SU-DHL-6 (cell line): ENCODE results near the gene ARAP1.

ENCODE experiments used
- H2AFZ ChIP-seq: fragments of 200-600 bp; sonication (generic); 2 replicates; pipeline ENCODE4 v1.6.1; 2014; ENCODE audit warnings: low read depth, mild to moderate bottlenecking, moderate library complexity, mixed read lengths, antibody characterized with exemption, low read length; ENCODE audit not compliant: severe bottlenecking
- H3F3A ChIP-seq: fragments of 200-600 bp; shearing (Covaris generic); 2 replicates; pipeline ENCODE4 v1.6.0; 2016; ENCODE audit warnings: antibody characterized with exemption, mild to moderate bottlenecking; ENCODE audit not compliant: insufficient read depth
- H3K27ac ChIP-seq: fragments of 200-600 bp; sonication (generic); 2 replicates; pipeline ENCODE4 v1.5.1; 2016; ENCODE audit warnings: low read depth, mild to moderate bottlenecking, low read length, moderate library complexity, mixed read lengths
- H3K27me3 ChIP-seq: fragments of 200-600 bp; sonication (generic), shearing (Covaris generic); 2 replicates; pipeline ENCODE4 v1.6.0; 2014; ENCODE audit warnings: mild to moderate bottlenecking, low read length
- H3K36me3 ChIP-seq: fragments of 200-600 bp; sonication (generic); 2 replicates; pipeline ENCODE4 v1.6.1; 2014; ENCODE audit warnings: mild to moderate bottlenecking, low read length, mixed read lengths
- H3K4me2 ChIP-seq: fragments of 300-600, 200-600 bp; shearing (Covaris generic), sonication (generic); 2 replicates; pipeline ENCODE4 v1.6.0; 2014; ENCODE audit warnings: low read length, low read depth, mild to moderate bottlenecking; ENCODE audit not compliant: poor library complexity, severe bottlenecking
- H3K4me3 ChIP-seq: fragments of 200-600 bp; sonication (generic); 2 replicates; pipeline ENCODE4 v1.5.1; 2014; ENCODE audit warnings: antibody characterized with exemption, low read length, mild to moderate bottlenecking, mixed read lengths; ENCODE audit not compliant: insufficient read depth, poor library complexity, severe bottlenecking
- H3K79me2 ChIP-seq: fragments of 200-600 bp; sonication (generic); 2 replicates; pipeline ENCODE4 v1.6.1; 2014; ENCODE audit warnings: mild to moderate bottlenecking, low read length, moderate library complexity; ENCODE audit not compliant: insufficient read depth
- H3K9ac ChIP-seq: fragments of 200-600 bp; sonication (generic); 2 replicates; pipeline ENCODE4 v1.7.0; 2014; ENCODE audit warnings: mild to moderate bottlenecking, low read length
- H3K9me2 ChIP-seq: fragments of 200-600 bp; sonication (generic); replicated peaks from 2 replicates; pipeline ENCODE4 v1.6.1; 2014; ENCODE audit warnings: low read length; ENCODE audit not compliant: insufficient read depth
- H3K9me3 ChIP-seq: fragments of 200-600 bp; sonication (generic); 2 replicates; pipeline ENCODE4 v1.6.1; 2014; ENCODE audit warnings: low read length, mixed read lengths; ENCODE audit not compliant: insufficient read depth
- H4K20me1 ChIP-seq: fragments of 200-600 bp; sonication (generic); 2 replicates; pipeline ENCODE4 v1.6.1; 2014; ENCODE audit warnings: low read depth, mild to moderate bottlenecking, antibody characterized with exemption, low read length, moderate library complexity, mixed read lengths
- EZH2phosphoT487 ChIP-seq: fragments of 200-600 bp; sonication (generic), shearing (Covaris generic); conservative IDR thresholded peaks from 2 replicates; pipeline ENCODE4 v1.6.1; 2018; ENCODE audit warnings: mild to moderate bottlenecking, antibody characterized with exemption, low read length, moderate library complexity, mixed read lengths
- TF ChIP-seq, protein P1 (sequence below): fragments of 200-600 bp; sonication (generic); IDR thresholded peaks from one replicate; pipeline ENCODE4 v1.5.1; 2017; ENCODE audit warnings: antibody characterized with exemption, mild to moderate bottlenecking, low read length, moderate library complexity; ENCODE audit not compliant: insufficient read depth, poor library complexity, severe bottlenecking

The ARAP1 gene

GRCh38 chr11:72678524-72678923 lies 73.7 kb downstream of the ARAP1 start:
- TF ChIP-seq, protein P1, sequence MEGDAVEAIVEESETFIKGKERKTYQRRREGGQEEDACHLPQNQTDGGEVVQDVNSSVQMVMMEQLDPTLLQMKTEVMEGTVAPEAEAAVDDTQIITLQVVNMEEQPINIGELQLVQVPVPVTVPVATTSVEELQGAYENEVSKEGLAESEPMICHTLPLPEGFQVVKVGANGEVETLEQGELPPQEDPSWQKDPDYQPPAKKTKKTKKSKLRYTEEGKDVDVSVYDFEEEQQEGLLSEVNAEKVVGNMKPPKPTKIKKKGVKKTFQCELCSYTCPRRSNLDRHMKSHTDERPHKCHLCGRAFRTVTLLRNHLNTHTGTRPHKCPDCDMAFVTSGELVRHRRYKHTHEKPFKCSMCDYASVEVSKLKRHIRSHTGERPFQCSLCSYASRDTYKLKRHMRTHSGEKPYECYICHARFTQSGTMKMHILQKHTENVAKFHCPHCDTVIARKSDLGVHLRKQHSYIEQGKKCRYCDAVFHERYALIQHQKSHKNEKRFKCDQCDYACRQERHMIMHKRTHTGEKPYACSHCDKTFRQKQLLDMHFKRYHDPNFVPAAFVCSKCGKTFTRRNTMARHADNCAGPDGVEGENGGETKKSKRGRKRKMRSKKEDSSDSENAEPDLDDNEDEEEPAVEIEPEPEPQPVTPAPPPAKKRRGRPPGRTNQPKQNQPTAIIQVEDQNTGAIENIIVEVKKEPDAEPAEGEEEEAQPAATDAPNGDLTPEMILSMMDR, result no peak
- no peak for TF ChIP-seq EZH2phosphoT487
- Histone ChIP-seq H3K9ac (no peak overlapping the region), H3K36me3 (no peaks in the 10 kb centered on the region), H3K27ac (no peak overlapping the region), H3K4me3 (no peak overlapping the region), H3F3A (no peaks in the 10 kb centered on the region), H3K79me2 (no peaks in the 10 kb centered on the region), H3K9me2 (no peaks in the 10 kb centered on the region), H2AFZ (no peak overlapping the region), H3K9me3 (no peaks in the 10 kb centered on the region), H3K27me3 (no peaks in the 10 kb centered on the region), H3K4me2 (no peak overlapping the region), H4K20me1 (no peaks in the 10 kb centered on the region)

DNA sequence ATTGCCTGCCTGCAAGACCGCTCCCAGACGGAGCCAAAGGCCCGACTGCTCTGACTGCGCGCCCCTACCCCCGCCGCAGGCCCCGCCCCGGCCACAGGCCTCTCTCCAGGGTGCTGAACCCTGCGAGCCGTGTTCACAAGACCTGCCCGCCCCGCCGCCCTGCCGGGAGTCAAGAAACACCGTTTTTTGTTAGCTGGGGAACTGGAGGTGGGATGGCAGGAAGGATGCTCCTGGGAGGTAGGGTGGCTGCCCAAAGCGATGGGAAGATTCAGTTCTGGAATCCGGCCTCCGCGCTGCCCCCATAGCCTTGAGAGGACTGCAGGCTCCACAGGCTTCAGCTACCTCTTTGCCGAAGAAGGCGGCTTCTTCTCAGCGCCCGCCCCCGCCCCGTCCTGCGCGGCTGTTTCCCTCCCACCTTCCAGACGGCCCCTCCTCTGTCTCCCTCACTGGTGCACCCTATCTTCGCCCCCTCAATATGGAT lies 75.3 kb downstream of the ARAP1 start:
- Histone ChIP-seq H4K20me1 (no peaks in the 10 kb centered on the region), H3K27me3 (no peaks in the 10 kb centered on the region), H3K9ac (no peak overlapping the region), H3K79me2 (no peaks in the 10 kb centered on the region), H3K4me3 (no peak overlapping the region), H3K9me2 (no peaks in the 10 kb centered on the region), H2AFZ (no peak overlapping the region), H3K27ac (no peak overlapping the region), H3K4me2 (no peak overlapping the region), H3K9me3 (no peaks in the 10 kb centered on the region), H3K36me3 (no peaks in the 10 kb centered on the region), H3F3A (no peaks in the 10 kb centered on the region)
- TF ChIP-seq EZH2phosphoT487, result no peak
- TF ChIP-seq, protein P1, result no peak

DNA sequence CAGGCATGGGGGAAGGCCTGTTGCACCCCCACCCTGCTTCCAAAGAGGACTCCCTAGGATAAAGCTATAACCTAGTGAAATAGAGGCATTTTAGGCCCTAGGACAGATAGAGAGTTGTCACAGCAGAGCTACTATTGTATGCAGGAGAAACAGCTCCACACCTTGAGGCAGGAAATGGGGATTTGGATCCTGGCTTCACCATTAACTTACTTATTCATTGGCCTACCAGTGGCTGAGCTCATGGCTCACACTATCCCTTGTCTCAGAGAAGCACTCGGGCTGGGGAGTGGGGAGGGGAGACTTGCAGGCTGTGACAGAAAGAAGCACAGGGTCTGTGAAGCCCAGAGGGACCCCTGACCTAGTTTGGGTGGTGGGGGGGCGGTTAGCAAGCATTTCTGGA lies 77.0 kb downstream of the ARAP1 start:
- Histone ChIP-seq H2AFZ (no peak overlapping the region), H3K27me3 (no peaks in the 10 kb centered on the region)

More for the DNA sequence above, 77.0 kb downstream of the ARAP1 start:
- Histone ChIP-seq H3K4me3 (no peak overlapping the region), H3K4me2 (no peak overlapping the region), H3F3A (no peaks in the 10 kb centered on the region), H4K20me1 (no peaks in the 10 kb centered on the region), H3K79me2 (no peaks in the 10 kb centered on the region), H3K36me3 (no peaks in the 10 kb centered on the region), H3K9ac (no peak overlapping the region), H3K27ac (no peak overlapping the region), H3K9me3 (no peaks in the 10 kb centered on the region), H3K9me2 (no peaks in the 10 kb centered on the region)
- TF ChIP-seq, protein P1, result no peak
- no peak for TF ChIP-seq EZH2phosphoT487
